Kidney (tissue), 14 donors: ENCODE results near the gene ICE2. TPM values are rescaled to one million over a fixed set of nuclear protein-coding genes. Genes with fewer than 3 reads are reported as not detected.

Source experiments
- DNase-seq, 5 donors: peaks; one replicate each; pipeline ENCODE4 v3.0.0-alpha.2; 2013 to 2020
- FAIRE-seq: peaks from 2 replicates; lab custom pipeline; 2012; peaks lifted over from hg19 to GRCh38; lab: Jason Lieb, UNC
- H3K27ac ChIP-seq, 2 donors: one replicate each; pipeline ENCODE4 v1.7.0; 2013; ENCODE audit warnings: low read depth in 2 of 2, low read length in 2 of 2, inconsistent platforms in 1 of 2
- H3K27me3 ChIP-seq: one replicate; pipeline ENCODE4 v1.7.1; 2013; ENCODE audit warnings: low read length, inconsistent platforms; ENCODE audit not compliant: control insufficient read depth, insufficient read depth
- H3K36me3 ChIP-seq, 3 donors: one replicate each; pipeline versions ENCODE4 v1.7.0 to v1.7.1; 2013; ENCODE audit warnings: low read length in 3 of 3, control low read depth in 1 of 3, inconsistent platforms in 1 of 3; ENCODE audit not compliant: insufficient read depth in 3 of 3, control insufficient read depth in 2 of 3
- H3K4me1 ChIP-seq, 3 donors: one replicate each; pipeline versions ENCODE4 v1.7.0 to v1.7.1; 2013; ENCODE audit warnings: low read length in 3 of 3, inconsistent platforms in 1 of 3, low read depth in 1 of 3; ENCODE audit not compliant: control insufficient read depth in 2 of 3, insufficient read depth in 2 of 3
- H3K4me3 ChIP-seq, 3 donors: one replicate each; pipeline versions ENCODE4 v1.7.0 to v1.8.1; 2013; ENCODE audit warnings: low read length in 3 of 3, control low read depth in 1 of 3, inconsistent platforms in 1 of 3
- H3K9ac ChIP-seq, 3 donors: one replicate each; pipeline versions ENCODE4 v1.7.0 to v1.7.1; 2013; ENCODE audit warnings: low read length in 3 of 3, control low read depth in 1 of 3, inconsistent platforms in 1 of 3
- H3K9me3 ChIP-seq, 3 donors: one replicate each; pipeline versions ENCODE4 v1.7.0 to v1.7.1; 2013; ENCODE audit warnings: low read length in 3 of 3, control low read depth in 1 of 3, inconsistent platforms in 1 of 3; ENCODE audit not compliant: control insufficient read depth in 2 of 3, insufficient read depth in 1 of 3
- CTCF ChIP-seq: IDR thresholded peaks from 3 replicates; pipeline ENCODE4 v1.5.1; 2012; ENCODE audit warnings: mild to moderate bottlenecking, moderate library complexity, borderline replicate concordance; ENCODE audit not compliant: insufficient read depth; ENCODE audit errors: extremely low read depth
- intact Hi-C: fragments of 100-400 bp; cut with DNase I; formaldehyde crosslinking; loops from one replicate; pipeline ENCODE4 v1.11.1; 2022
- polyA plus RNA-seq: library from polyadenylated mRNA; stranded (reverse); fragments of 350-450 nt; fragmentation: Illumina TruSeq; extraction: RNeasy Lipid Tissue Mini Kit (QIAGEN cat#74804); gene quantifications from one replicate; pipeline ENCODE4 v1.2.3, GENCODE V29; 2014; ENCODE audit warnings: low read depth, low replicate concordance; ENCODE audit not compliant: insufficient read depth
- total RNA-seq: library from RNA; stranded (reverse); fragmentation: NEBNext Ultra II Directional; extraction: Animal tissue kit (Norgen Biotek cat#: 25700); gene quantifications from one replicate; pipeline ENCODE4 v1.2.1, GENCODE V29; 2021
- donor health status: control.
- donor health status: control.
- donor health status: control.
- donor health status: control.
- donor health status: control.
- donor health status: DM: yes; HTN: yes; CAD: no.
- donor health status: Normal renal cell carcinoma (clear cell type).

Gene ICE2
- total and polyA plus RNA-seq, 2 donors from 2014 or later: 16.4 to 61.4 TPM

GRCh38 chr15:60519218-60519617 is 40.3 kb upstream of the ICE2 start:
- intact Hi-C loops: no loop called here

GRCh38 chr15:60518511-60518910 is 39.6 kb upstream of the ICE2 start:
- no peaks in the 10 kb centered on the region for H3K4me1 ChIP-seq
- DNase-seq: no peak
- H3K36me3 ChIP-seq: peaks cover 0 to 7% (median 2%) of the 10 kb centered on the region in 3 donors
- no peaks in the 10 kb centered on the region for H3K9me3 ChIP-seq
- H3K4me3 ChIP-seq: no peak overlapping the region
- no peak overlapping the region for H3K27ac ChIP-seq
- no peaks in the 10 kb centered on the region for H3K27me3 ChIP-seq
- intact Hi-C loops: no loop called here
- H3K9ac ChIP-seq: no peak overlapping the region
- TF ChIP-seq CTCF: no peak
- no peak for FAIRE-seq

More at GRCh38 chr15:60519218-60519617, 40.3 kb upstream of the ICE2 start:
- no peak for FAIRE-seq
- Histone ChIP-seq H3K4me3 (no peak overlapping the region), H3K27ac (no peak overlapping the region), H3K27me3 (no peaks in the 10 kb centered on the region), H3K36me3 (no peaks in the 10 kb centered on the region), H3K9ac (no peak overlapping the region), H3K4me1 (no peaks in the 10 kb centered on the region), H3K9me3 (no peaks in the 10 kb centered on the region)
- no peak for TF ChIP-seq CTCF
- DNase-seq: no peak

- FAIRE-seq: no peak
- DNase-seq: no peak
- no peaks in the 10 kb centered on the region for H3K4me1 ChIP-seq
- intact Hi-C loops: no loop called here
- no peaks in the 10 kb centered on the region for H3K9me3 ChIP-seq
- H3K4me3 ChIP-seq: no peak overlapping the region
- H3K27ac ChIP-seq: no peak overlapping the region
- H3K27me3 ChIP-seq: no peaks in the 10 kb centered on the region
- no peak for TF ChIP-seq CTCF
- peaks cover 0 to 19% (median 15%) of the 10 kb centered on the region in 3 donors for H3K36me3 ChIP-seq
- H3K9ac ChIP-seq: no peak overlapping the region
These were observed 35.4 kb upstream of the ICE2 start for GRCh38 chr15:60514261-60514881.

GRCh38 chr15:60513676-60514075 is 34.7 kb upstream of the ICE2 start:
- H3K9ac ChIP-seq: no peak overlapping the region
- no peaks in the 10 kb centered on the region for H3K4me1 ChIP-seq
- no peak overlapping the region for H3K27ac ChIP-seq
- H3K9me3 ChIP-seq: no peaks in the 10 kb centered on the region
- DNase-seq (no peak), FAIRE-seq (no peak)
- H3K36me3 ChIP-seq: peaks cover 0 to 19% (median 15%) of the 10 kb centered on the region in 3 donors
- H3K27me3 ChIP-seq: no peaks in the 10 kb centered on the region
- TF ChIP-seq CTCF: no peak
- intact Hi-C loops: no loop called here
- H3K4me3 ChIP-seq: no peak overlapping the region
